Stimulated activated memory B cell treated with anti-CD40 and anti-IgM and Interleukin-4, amounts not matched to agents 10 μg/mL and 1 μg/mL and 100 μg/mL, for 72 hours (primary cell): Measurements from ENCODE around the gene MAP3K14.

Source experiments
- ATAC-seq: fragments of 150-1000 bp; cut with Tn5 transposase; 2 replicates; pipeline ENCODE4 v1.10.0; 2021
- H3K27ac Mint-ChIP-seq: one replicate; pipeline ENCODE4 v1.8.0; 2022; ENCODE audit warnings: mild to moderate bottlenecking, mixed read lengths
- H3K27me3 Mint-ChIP-seq: one replicate; pipeline ENCODE4 v1.8.0; 2022; ENCODE audit warnings: mixed read lengths
- H3K36me3 Mint-ChIP-seq: one replicate; pipeline ENCODE4 v1.8.0; 2022; ENCODE audit warnings: mixed read lengths
- H3K4me1 Mint-ChIP-seq: one replicate; pipeline ENCODE4 v1.8.0; 2022; ENCODE audit warnings: mixed read lengths
- H3K4me3 Mint-ChIP-seq: one replicate; pipeline ENCODE4 v1.8.0; 2022; ENCODE audit warnings: mild to moderate bottlenecking, moderate library complexity, mixed read lengths
- H3K9me3 Mint-ChIP-seq: one replicate; pipeline ENCODE4 v1.8.0; 2022; ENCODE audit warnings: mixed read lengths

Gene MAP3K14

DNA sequence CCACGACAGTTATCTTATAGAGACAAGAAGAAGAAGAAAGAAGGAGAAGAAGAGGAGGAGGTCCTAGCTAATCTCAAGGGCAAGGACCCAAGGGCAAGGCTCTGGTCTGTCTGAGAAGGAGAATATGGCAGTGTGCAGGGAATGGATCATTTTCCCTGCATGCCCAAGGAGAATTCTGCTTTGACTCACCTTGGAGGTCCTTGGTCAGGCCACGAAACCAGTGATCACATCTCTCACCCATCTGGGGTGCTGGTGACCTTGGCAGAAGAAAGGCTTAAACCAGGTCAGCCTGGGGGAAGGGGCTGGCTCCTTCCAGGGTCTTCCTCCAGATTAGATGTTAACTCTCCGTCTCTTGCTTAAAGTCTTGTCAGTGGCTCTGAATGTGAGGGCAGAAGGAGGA lies 96.7 kb downstream of the MAP3K14 start:
- Mint-ChIP-seq H3K9me3 (no peaks in the 10 kb centered on the region), H3K4me1 (peaks cover 51% of the 10 kb centered on the region), H3K27ac (peak overlapping the region; percentile 75), H3K36me3 (peaks cover 60% of the 10 kb centered on the region), H3K27me3 (no peaks in the 10 kb centered on the region), H3K4me3 (peak overlapping the region; percentile 81)
- ATAC-seq: no peak

DNA sequence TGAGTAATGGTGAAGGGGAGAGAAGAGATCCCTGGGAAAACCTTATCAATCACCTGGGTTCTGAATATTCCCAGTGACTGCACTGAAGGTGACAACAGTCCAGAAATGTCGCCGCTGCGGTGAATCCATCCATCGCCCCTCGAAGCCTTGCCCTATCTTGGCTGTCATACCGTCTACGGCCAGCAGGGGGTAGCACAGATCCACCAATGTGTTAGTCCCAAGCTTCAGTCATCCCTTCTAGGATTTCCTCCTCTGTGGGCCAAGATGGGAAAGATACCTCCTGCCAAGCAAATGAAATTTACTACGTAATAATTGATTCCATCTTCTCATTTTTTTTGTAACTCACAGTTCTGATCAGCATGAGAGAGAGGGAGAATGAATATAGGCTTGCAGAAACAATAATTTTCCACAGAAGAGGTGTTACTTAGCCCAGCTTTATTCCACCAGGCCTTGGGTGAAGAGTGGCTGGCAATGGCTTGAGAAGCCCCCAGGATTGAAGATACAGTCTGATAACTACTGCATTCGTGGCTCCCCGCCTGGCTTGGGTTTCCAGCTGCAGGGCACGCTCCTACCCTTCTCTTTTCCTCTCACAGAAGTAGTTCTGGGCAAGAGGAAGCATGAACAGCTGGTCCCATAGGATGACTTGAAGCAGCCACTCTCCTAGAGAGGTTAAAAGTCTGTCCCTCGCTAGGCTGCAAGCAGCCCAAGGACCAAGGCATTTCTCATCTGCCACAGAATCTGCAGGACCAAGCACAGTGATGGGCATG lies 97.7 kb downstream of the MAP3K14 start:
- Mint-ChIP-seq H3K4me1 (peaks cover 41% of the 10 kb centered on the region), H3K27me3 (no peaks in the 10 kb centered on the region), H3K9me3 (no peaks in the 10 kb centered on the region), H3K27ac (peak overlapping the region; percentile 75), H3K36me3 (peaks cover 65% of the 10 kb centered on the region), H3K4me3 (peak overlapping the region; percentile 81)
- no peak for ATAC-seq
